Neural progenitor cell (in vitro differentiated cells): ENCODE data around the gene DTWD1. TPM values are rescaled to one million over a fixed set of nuclear protein-coding genes. Genes with fewer than 3 reads are reported as not detected.

ENCODE experiments used
- DNase-seq: peaks from one replicate; pipeline ENCODE4 v3.0.0-alpha.2; 2016; ENCODE audit warnings: low spot score
- H2AFZ ChIP-seq: fragments of 200-600 bp; sonication (generic); replicated peaks from 2 replicates; pipeline ENCODE4 v1.6.1; 2016; ENCODE audit warnings: antibody characterized with exemption
- H3F3A ChIP-seq: fragments of 200-600 bp; sonication (generic); 2 replicates; pipeline ENCODE4 v1.6.1; 2016; ENCODE audit warnings: antibody characterized with exemption, low read depth
- H3K27ac ChIP-seq: fragments of 200-600 bp; sonication (generic); 2 replicates; pipeline ENCODE4 v1.5.1; 2016; ENCODE audit warnings: mild to moderate bottlenecking
- H3K27me3 ChIP-seq: fragments of 200-600 bp; sonication (generic); 2 replicates; pipeline ENCODE4 v1.6.1; 2016; ENCODE audit warnings: mild to moderate bottlenecking, moderate library complexity
- H3K36me3 ChIP-seq: fragments of 200-600 bp; sonication (generic); 2 replicates; pipeline ENCODE4 v1.5.1; 2016
- H3K4me1 ChIP-seq: fragments of 200-600 bp; sonication (generic); 2 replicates; pipeline ENCODE4 v1.6.1; 2016; ENCODE audit warnings: mixed run types
- H3K4me2 ChIP-seq: fragments of 200-600 bp; sonication (generic); 2 replicates; pipeline ENCODE4 v1.6.1; 2016
- H3K4me3 ChIP-seq: fragments of 200-600 bp; sonication (generic); 2 replicates; pipeline ENCODE4 v1.5.1; 2016
- H3K79me2 ChIP-seq: fragments of 200-600 bp; sonication (generic); 2 replicates; pipeline ENCODE4 v1.6.1; 2016; ENCODE audit warnings: low read depth
- H3K9ac ChIP-seq: fragments of 200-600 bp; sonication (generic); 2 replicates; pipeline ENCODE4 v1.6.1; 2016
- H3K9me3 ChIP-seq: fragments of 200-600 bp; sonication (generic); 2 replicates; pipeline ENCODE4 v1.5.1; 2016; ENCODE audit warnings: low read depth
- H4K20me1 ChIP-seq: fragments of 200-600 bp; sonication (generic); 2 replicates; pipeline ENCODE4 v1.6.1; 2016; ENCODE audit warnings: low read depth
- H3K27ac Mint-ChIP-seq: 3 replicates; pipeline ENCODE4 v1.8.0; 2021; ENCODE audit warnings: mixed read lengths
- H3K27me3 Mint-ChIP-seq: 2 replicates; pipeline ENCODE4 v1.8.0; 2022; ENCODE audit warnings: low read depth, mild to moderate bottlenecking, inconsistent platforms, moderate library complexity, mixed read lengths; ENCODE audit not compliant: insufficient read depth
- H3K36me3 Mint-ChIP-seq: 3 replicates; pipeline ENCODE4 v1.8.0; 2021; ENCODE audit warnings: mixed read lengths
- H3K4me1 Mint-ChIP-seq: 3 replicates; pipeline ENCODE4 v1.8.0; 2021; ENCODE audit warnings: mixed read lengths
- H3K4me3 Mint-ChIP-seq: 3 replicates; pipeline ENCODE4 v1.8.0; 2021; ENCODE audit warnings: mild to moderate bottlenecking, moderate library complexity, mixed read lengths
- H3K9me3 Mint-ChIP-seq: 3 replicates; pipeline ENCODE4 v1.8.0; 2020; ENCODE audit warnings: mixed read lengths
- CTCF ChIP-seq: fragments of 200-600 bp; sonication (generic); IDR thresholded peaks from 2 replicates; pipeline ENCODE4 v1.5.1; 2017; ENCODE audit warnings: antibody characterized with exemption, mild to moderate bottlenecking
- EZH2 ChIP-seq: fragments of 200-600 bp; sonication (generic); IDR thresholded peaks from 2 replicates; pipeline ENCODE4 v1.6.1; 2017; ENCODE audit warnings: antibody characterized with exemption, mild to moderate bottlenecking, moderate library complexity
- EZH2phosphoT487 ChIP-seq: fragments of 200-600 bp; sonication (generic); IDR thresholded peaks from 2 replicates; pipeline ENCODE4 v1.6.1; 2017; ENCODE audit warnings: antibody characterized with exemption
- total RNA-seq: library from RNA; depleted of rRNA; stranded (reverse); fragments of >200 nt; gene quantifications from 2 replicates; pipeline ENCODE4 v1.2.3, GENCODE V29; 2015; ENCODE audit warnings: low replicate concordance

The DTWD1 gene
- total RNA-seq, 1 donor from 2014 or later = 66.0 TPM

GRCh38 chr15:49688135-49688790 lies 67.4 kb downstream of the DTWD1 start:
- Histone ChIP-seq H4K20me1 (no peaks in the 10 kb centered on the region), H3K9me3 (no peaks in the 10 kb centered on the region), H3K4me1 (no peaks in the 10 kb centered on the region), H3K27ac (no peak overlapping the region), H2AFZ (peak overlapping the region; percentile 40), H3K4me2 (no peak overlapping the region), H3K4me3 (no peak overlapping the region), H3K79me2 (no peaks in the 10 kb centered on the region), H3K27me3 (no peaks in the 10 kb centered on the region), H3F3A (no peaks in the 10 kb centered on the region), H3K36me3 (no peaks in the 10 kb centered on the region), H3K9ac (no peak overlapping the region)
- TF ChIP-seq EZH2phosphoT487 (no peak), EZH2 (no peak), CTCF (no peak)
- no peak overlapping the region for H3K4me3 Mint-ChIP-seq
- no peaks in the 10 kb centered on the region for H3K4me1 Mint-ChIP-seq
- no peaks in the 10 kb centered on the region for H3K36me3 Mint-ChIP-seq
- H3K9me3 Mint-ChIP-seq = no peaks in the 10 kb centered on the region
- no peak overlapping the region for H3K27ac Mint-ChIP-seq
- H3K27me3 Mint-ChIP-seq = no peaks in the 10 kb centered on the region
- no peak for DNase-seq

GRCh38 chr15:49692514-49693090 lies 71.8 kb downstream of the DTWD1 start:
- H3K4me1 ChIP-seq = no peaks in the 10 kb centered on the region
- Mint-ChIP-seq H3K4me3 (no peak overlapping the region), H3K27ac (no peak overlapping the region), H3K9me3 (no peaks in the 10 kb centered on the region), H3K27me3 (no peaks in the 10 kb centered on the region), H3K36me3 (no peaks in the 10 kb centered on the region), H3K4me1 (no peaks in the 10 kb centered on the region)
- no peaks in the 10 kb centered on the region for H3K9me3 ChIP-seq
- H3K36me3 ChIP-seq = no peaks in the 10 kb centered on the region
- H3K79me2 ChIP-seq = no peaks in the 10 kb centered on the region
- H3K9ac ChIP-seq = no peak overlapping the region
- no peak overlapping the region for H3K4me3 ChIP-seq
- TF ChIP-seq EZH2phosphoT487 (no peak), EZH2 (no peak)
- H3F3A ChIP-seq = no peaks in the 10 kb centered on the region
- H3K27me3 ChIP-seq = no peaks in the 10 kb centered on the region
- no peak overlapping the region for H2AFZ ChIP-seq
- H3K4me2 ChIP-seq = no peak overlapping the region
- H4K20me1 ChIP-seq = no peaks in the 10 kb centered on the region
- DNase-seq = no peak
- H3K27ac ChIP-seq = no peak overlapping the region

- Mint-ChIP-seq H3K4me3 (no peak overlapping the region), H3K27me3 (no peaks in the 10 kb centered on the region), H3K36me3 (no peaks in the 10 kb centered on the region), H3K4me1 (no peaks in the 10 kb centered on the region), H3K27ac (no peak overlapping the region), H3K9me3 (no peaks in the 10 kb centered on the region)
- no peak for TF ChIP-seq EZH2phosphoT487
- no peak for TF ChIP-seq CTCF
- no peak for TF ChIP-seq EZH2
- Histone ChIP-seq H3K4me2 (no peak overlapping the region), H3K27ac (no peak overlapping the region), H3K27me3 (no peaks in the 10 kb centered on the region), H3K36me3 (no peaks in the 10 kb centered on the region), H2AFZ (no peak overlapping the region), H4K20me1 (no peaks in the 10 kb centered on the region), H3K9ac (no peak overlapping the region), H3F3A (no peaks in the 10 kb centered on the region), H3K4me3 (no peak overlapping the region), H3K9me3 (no peaks in the 10 kb centered on the region), H3K79me2 (no peaks in the 10 kb centered on the region), H3K4me1 (no peaks in the 10 kb centered on the region)
- DNase-seq = no peak
Measured at GRCh38 chr15:49693498-49693897, 72.7 kb downstream of the DTWD1 start.

GRCh38 chr15:49696433-49696832 lies 75.6 kb downstream of the DTWD1 start:
- no peak for DNase-seq
- Histone ChIP-seq H2AFZ (no peak overlapping the region), H3K9me3 (no peaks in the 10 kb centered on the region), H3K27me3 (no peaks in the 10 kb centered on the region), H4K20me1 (no peaks in the 10 kb centered on the region), H3K4me1 (no peaks in the 10 kb centered on the region), H3K36me3 (no peaks in the 10 kb centered on the region), H3K9ac (no peak overlapping the region), H3K4me2 (no peak overlapping the region), H3K4me3 (no peak overlapping the region), H3F3A (no peaks in the 10 kb centered on the region), H3K79me2 (no peaks in the 10 kb centered on the region), H3K27ac (no peak overlapping the region)
- no peaks in the 10 kb centered on the region for H3K9me3 Mint-ChIP-seq
- H3K4me3 Mint-ChIP-seq = no peak overlapping the region
- no peak overlapping the region for H3K27ac Mint-ChIP-seq
- no peaks in the 10 kb centered on the region for H3K4me1 Mint-ChIP-seq
- H3K27me3 Mint-ChIP-seq = no peaks in the 10 kb centered on the region
- TF ChIP-seq CTCF (no peak), EZH2phosphoT487 (no peak), EZH2 (no peak)
- no peaks in the 10 kb centered on the region for H3K36me3 Mint-ChIP-seq
